K562 treated with DMSO at 1 percent for 48 hours (cell line): ENCODE results near the gene SIK2. TPM values are rescaled to one million over a fixed set of nuclear protein-coding genes. Genes with fewer than 3 reads are reported as not detected.

Experiments
- total RNA-seq: library from RNA; unstranded; fragments of 300-600 nt; gene quantifications from 2 replicates; pipeline ENCODE4 v1.2.3, GENCODE V29; 2022; ENCODE audit warnings: low replicate concordance; ENCODE audit errors: extremely low read depth

SIK2 gene
- not detected in 2 replicates for total RNA-seq

DNA sequence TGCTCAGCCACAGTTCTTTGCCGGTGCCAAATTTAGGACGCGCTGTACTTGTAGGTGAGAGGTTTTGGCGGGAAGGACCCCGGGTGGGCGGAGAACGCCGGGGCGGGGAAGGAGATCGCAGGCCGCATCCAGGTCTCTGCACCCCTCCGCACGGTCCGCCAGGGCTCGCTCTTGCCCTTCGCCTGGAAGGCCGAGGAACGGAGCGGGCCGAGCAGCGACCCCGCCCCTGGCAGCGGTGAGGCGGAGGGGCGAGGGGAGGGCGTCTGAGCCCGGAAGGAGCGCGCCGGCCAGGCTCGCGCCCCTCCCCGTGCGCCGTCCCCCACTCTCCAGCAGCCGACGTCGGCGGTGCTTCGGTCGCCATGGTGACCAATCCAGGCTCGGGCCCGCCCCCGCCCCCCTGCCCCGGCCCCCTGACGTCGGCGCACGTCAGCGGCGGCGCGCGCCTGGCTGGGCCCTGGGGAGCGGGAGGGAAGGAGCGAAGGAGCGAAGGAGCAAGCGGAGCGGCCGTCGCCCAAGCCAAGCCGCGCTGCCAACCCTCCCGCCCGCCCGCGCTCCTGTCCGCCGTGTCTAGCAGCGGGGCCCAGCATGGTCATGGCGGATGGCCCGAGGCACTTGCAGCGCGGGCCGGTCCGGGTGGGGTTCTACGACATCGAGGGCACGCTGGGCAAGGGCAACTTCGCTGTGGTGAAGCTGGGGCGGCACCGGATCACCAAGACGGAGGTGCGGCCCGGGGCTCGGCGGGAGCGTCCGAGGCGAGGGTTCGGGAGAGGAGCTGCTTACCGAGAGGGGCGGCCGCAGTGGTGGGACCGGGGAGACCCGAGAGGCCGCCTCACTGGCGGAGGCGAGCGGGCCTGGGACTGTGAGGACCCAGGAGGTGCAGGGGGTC lies at the start of gene SIK2:
TSS of gene SIK2 (plus strand) at position 471 of the 886 bp plus-strand sequence. CDS start at position 586, 115 bp downstream.

DNA sequence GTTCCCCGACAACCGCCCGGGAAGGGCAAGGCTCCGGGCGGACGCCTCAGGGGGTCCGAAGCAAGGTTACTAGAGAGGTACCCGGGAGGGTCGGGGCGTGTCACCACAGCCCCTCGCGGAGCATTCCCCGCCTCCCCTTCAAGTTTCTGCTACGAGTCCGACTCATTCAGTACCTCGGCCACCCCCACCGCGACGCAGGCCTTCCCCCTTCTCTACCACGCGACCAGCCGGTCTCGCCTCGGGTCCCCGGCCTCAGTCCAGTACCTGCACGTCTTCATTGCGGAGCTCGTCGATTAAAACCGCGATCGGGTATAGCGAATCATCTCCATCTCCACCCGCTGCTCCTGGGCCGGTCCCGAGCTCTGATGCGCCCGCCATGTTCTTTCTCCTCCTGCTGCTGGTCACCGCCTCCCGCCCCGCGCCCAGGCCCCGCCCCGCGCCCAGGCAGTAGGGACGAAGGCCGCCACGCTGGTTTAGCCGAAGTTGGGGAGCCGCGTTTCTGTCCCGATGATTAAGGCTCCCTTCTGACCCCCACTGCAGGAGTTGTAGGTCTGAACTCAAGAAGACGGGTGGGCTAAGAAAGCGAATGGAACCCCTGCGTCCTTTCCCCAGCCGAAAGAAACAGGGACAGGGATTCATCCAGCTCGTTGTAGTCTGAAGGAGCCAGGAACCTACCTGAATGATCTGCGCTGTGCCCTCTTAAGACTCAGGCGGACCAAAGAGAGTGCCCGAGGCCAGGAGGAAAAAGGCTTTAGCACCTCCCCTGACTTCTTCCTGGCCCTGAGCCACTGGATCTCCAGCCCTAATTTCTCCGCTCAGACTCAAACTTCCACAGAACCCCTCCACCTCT lies 164.0 kb downstream of the SIK2 start, which contains the start of gene PPP2R1B:
TSS of gene PPP2R1B (minus strand) at position 406 of the 850 bp plus-strand sequence. CDS start at position 378, 28 bp downstream.

Other genes with a start within 250 kb of the SIK2 start
- gene POU2AF1, start 223.2 kb upstream of the SIK2 start, total RNA-seq = not detected in 2 replicates
- gene BTG4, start 90.1 kb upstream of the SIK2 start, total RNA-seq = not detected in 2 replicates
- not detected in 2 replicates for gene HOATZ, start 87.7 kb upstream of the SIK2 start, total RNA-seq
- not detected in 2 replicates for gene LAYN, start 61.7 kb upstream of the SIK2 start, total RNA-seq
- gene PPP2R1B, start 163.9 kb downstream of the SIK2 start, total RNA-seq = not detected in 2 replicates